SJSA1 (cell line): Measurements from ENCODE around the gene KCNA1. TPM values are rescaled to one million over a fixed set of nuclear protein-coding genes. Genes with fewer than 3 reads are reported as not detected.
A peak's percentile ranks its signal among the peaks of the same experiment; 100 is the strongest.

Source experiments
- DNase-seq, 2 experiments: peaks; one replicate each; pipeline ENCODE4 v3.0.0-alpha.2; 2015 to 2020; ENCODE audit warnings: low spot score in 2 of 2, low read depth in 1 of 2
- H3K27ac ChIP-seq: fragments of 250-450 bp; sonication (Bioruptor Pico); 2 replicates; pipeline ENCODE4 v1.5.1; 2020; ENCODE audit warnings: mild to moderate bottlenecking, moderate library complexity
- H3K27me3 ChIP-seq: fragments of 250-450 bp; sonication (Bioruptor Pico); replicated peaks from 2 replicates; pipeline ENCODE4 v1.5.1; 2020; ENCODE audit warnings: mild to moderate bottlenecking, moderate library complexity
- H3K36me3 ChIP-seq: fragments of 250-450 bp; sonication (Bioruptor Pico); 2 replicates; pipeline ENCODE4 v1.5.1; 2020; ENCODE audit warnings: mild to moderate bottlenecking
- H3K4me1 ChIP-seq: fragments of 250-450 bp; sonication (Bioruptor Pico); replicated peaks from 2 replicates; pipeline ENCODE4 v1.6.1; 2021; ENCODE audit warnings: mild to moderate bottlenecking
- H3K4me3 ChIP-seq: fragments of 250-450 bp; sonication (Bioruptor Pico); 2 replicates; pipeline ENCODE4 v1.5.1; 2020; ENCODE audit warnings: mild to moderate bottlenecking
- H3K9me3 ChIP-seq: fragments of 250-450 bp; sonication (Bioruptor Pico); replicated peaks from 2 replicates; pipeline ENCODE4 v1.5.1; 2020; ENCODE audit warnings: mild to moderate bottlenecking
- total RNA-seq: library from RNA; depleted of rRNA; stranded (reverse); fragments of >200 nt; shearing (Covaris generic); gene quantifications from 2 replicates; pipeline ENCODE4 v1.2.3, GENCODE V29; 2014

KCNA1 gene
- total RNA-seq, 1 experiment from 2014 or later, result not detected

GRCh38 chr12:4892418-4892817 is 17.3 kb upstream of the KCNA1 start:
- peaks cover 26% of the 10 kb centered on the region for H3K27me3 ChIP-seq
- DNase-seq, result no peak
- H3K27ac ChIP-seq, result no peak overlapping the region
- no peaks in the 10 kb centered on the region for H3K9me3 ChIP-seq
- H3K36me3 ChIP-seq, result no peaks in the 10 kb centered on the region
- no peak overlapping the region for H3K4me3 ChIP-seq
- no peaks in the 10 kb centered on the region for H3K4me1 ChIP-seq

GRCh38 chr12:4894019-4894418 is 15.7 kb upstream of the KCNA1 start:
- Histone ChIP-seq H3K36me3 (no peaks in the 10 kb centered on the region), H3K27me3 (peaks cover 30% of the 10 kb centered on the region), H3K27ac (no peak overlapping the region), H3K9me3 (no peaks in the 10 kb centered on the region), H3K4me1 (no peaks in the 10 kb centered on the region), H3K4me3 (no peak overlapping the region)
- no peak for DNase-seq

GRCh38 chr12:4899364-4899763 is 10.3 kb upstream of the KCNA1 start:
- Histone ChIP-seq H3K36me3 (no peaks in the 10 kb centered on the region), H3K4me1 (no peaks in the 10 kb centered on the region), H3K4me3 (no peak overlapping the region), H3K27me3 (peaks cover 34% of the 10 kb centered on the region), H3K27ac (no peak overlapping the region), H3K9me3 (no peaks in the 10 kb centered on the region)
- DNase-seq, result no peak

GRCh38 chr12:4900327-4900726 is 9.4 kb upstream of the KCNA1 start:
- Histone ChIP-seq H3K4me3 (no peak overlapping the region), H3K27me3 (peaks cover 30% of the 10 kb centered on the region), H3K27ac (no peak overlapping the region), H3K4me1 (no peaks in the 10 kb centered on the region), H3K9me3 (no peaks in the 10 kb centered on the region), H3K36me3 (no peaks in the 10 kb centered on the region)
- no peak for DNase-seq

GRCh38 chr12:4905316-4905715 is 4.4 kb upstream of the KCNA1 start:
- no peaks in the 10 kb centered on the region for H3K36me3 ChIP-seq
- no peaks in the 10 kb centered on the region for H3K9me3 ChIP-seq
- H3K27ac ChIP-seq, result no peak overlapping the region
- H3K27me3 ChIP-seq, result peaks cover 59% of the 10 kb centered on the region
- no peak overlapping the region for H3K4me3 ChIP-seq
- no peak for DNase-seq
- no peaks in the 10 kb centered on the region; the same call in 1 of the 2 replicates for H3K4me1 ChIP-seq

- no peak for DNase-seq
Observed at GRCh38 chr12:4908684-4909409, 858 bp upstream of the KCNA1 start.

GRCh38 chr12:4909410-4909733 is 333 bp upstream of the KCNA1 start:
- H3K9me3 ChIP-seq, result no peaks in the 10 kb centered on the region
- peaks cover 76% of the 10 kb centered on the region for H3K27me3 ChIP-seq
- no peaks in the 10 kb centered on the region for H3K36me3 ChIP-seq
- no peak for DNase-seq
- no peak overlapping the region for H3K4me3 ChIP-seq
- no peak overlapping the region for H3K27ac ChIP-seq
- H3K4me1 ChIP-seq, result no peaks in the 10 kb centered on the region; the same call in 1 of the 2 replicates

More at GRCh38 chr12:4908684-4909409, 858 bp upstream of the KCNA1 start:
- Histone ChIP-seq H3K36me3 (no peaks in the 10 kb centered on the region), H3K4me1 (no peaks in the 10 kb centered on the region; the same call in 1 of the 2 replicates), H3K4me3 (no peak overlapping the region), H3K27ac (no peak overlapping the region), H3K9me3 (no peaks in the 10 kb centered on the region), H3K27me3 (peaks cover 79% of the 10 kb centered on the region)

GRCh38 chr12:4910502-4911315 is 1.0 kb downstream of the KCNA1 start:
- H3K36me3 ChIP-seq, result no peaks in the 10 kb centered on the region
- no peaks in the 10 kb centered on the region; the same call in 1 of the 2 replicates for H3K4me1 ChIP-seq
- H3K9me3 ChIP-seq, result no peaks in the 10 kb centered on the region
- peaks cover 72% of the 10 kb centered on the region for H3K27me3 ChIP-seq
- no peak overlapping the region for H3K4me3 ChIP-seq
- H3K27ac ChIP-seq, result no peak overlapping the region
- DNase-seq, result no peak

- Histone ChIP-seq H3K27ac (no peak overlapping the region), H3K27me3 (peaks cover 75% of the 10 kb centered on the region), H3K4me1 (no peaks in the 10 kb centered on the region; the same call in 1 of the 2 replicates), H3K36me3 (no peaks in the 10 kb centered on the region), H3K4me3 (no peak overlapping the region), H3K9me3 (no peaks in the 10 kb centered on the region)
- peak in 1 of 2 experiments; percentile 45 for DNase-seq
Observed at GRCh38 chr12:4911316-4911994, 1.8 kb downstream of the KCNA1 start.

GRCh38 chr12:4914720-4915119 is 5.0 kb downstream of the KCNA1 start:
- H3K27me3 ChIP-seq, result peaks cover 66% of the 10 kb centered on the region
- DNase-seq, result no peak
- no peaks in the 10 kb centered on the region for H3K36me3 ChIP-seq
- H3K9me3 ChIP-seq, result no peaks in the 10 kb centered on the region
- H3K4me1 ChIP-seq, result no peaks in the 10 kb centered on the region; the same call in 1 of the 2 replicates
- no peak overlapping the region for H3K27ac ChIP-seq
- H3K4me3 ChIP-seq, result no peak overlapping the region

- Histone ChIP-seq H3K36me3 (no peaks in the 10 kb centered on the region), H3K4me3 (no peak overlapping the region), H3K27me3 (peaks cover 55% of the 10 kb centered on the region), H3K9me3 (no peaks in the 10 kb centered on the region), H3K4me1 (no peaks in the 10 kb centered on the region), H3K27ac (no peak overlapping the region)
- DNase-seq, result no peak
Observed at GRCh38 chr12:4915752-4916151, 6.0 kb downstream of the KCNA1 start.

GRCh38 chr12:4918950-4919660 is 9.4 kb downstream of the KCNA1 start:
- no peaks in the 10 kb centered on the region for H3K9me3 ChIP-seq
- no peaks in the 10 kb centered on the region for H3K36me3 ChIP-seq
- H3K4me3 ChIP-seq, result no peak overlapping the region
- no peaks in the 10 kb centered on the region for H3K4me1 ChIP-seq
- DNase-seq, result no peak
- peaks cover 35% of the 10 kb centered on the region for H3K27me3 ChIP-seq
- H3K27ac ChIP-seq, result no peak overlapping the region

GRCh38 chr12:4932576-4932975 is 22.9 kb downstream of the KCNA1 start:
- Histone ChIP-seq H3K27ac (no peak overlapping the region), H3K27me3 (peaks cover 23% of the 10 kb centered on the region; the same call in 1 of the 2 replicates), H3K36me3 (no peaks in the 10 kb centered on the region), H3K4me3 (no peak overlapping the region), H3K4me1 (no peaks in the 10 kb centered on the region), H3K9me3 (no peaks in the 10 kb centered on the region)
- no peak for DNase-seq
